Sigmoid colon (tissue), 7 donors: ENCODE results near the gene GNAT1. TPM values are rescaled to one million over a fixed set of nuclear protein-coding genes. Genes with fewer than 3 reads are reported as not detected.

ENCODE experiments used
- DNase-seq: peaks from one replicate; pipeline ENCODE4 v3.0.0-alpha.2; 2019
- H3K27ac ChIP-seq, 4 donors: fragments of 200-600 bp; sonication (generic); one replicate each; pipeline ENCODE4 v1.5.1; 2016 to 2019; ENCODE audit warnings: mild to moderate bottlenecking in 1 of 4
- H3K27me3 ChIP-seq, 3 donors: fragments of 200-600 bp; sonication (generic); one replicate each; pipeline ENCODE4 v1.5.1; 2019; ENCODE audit warnings: mild to moderate bottlenecking in 1 of 3
- H3K36me3 ChIP-seq, 4 donors: fragments of 200-600 bp; sonication (generic); one replicate each; pipeline ENCODE4 v1.5.1; 2016 to 2019
- H3K4me1 ChIP-seq, 4 donors: fragments of 200-600 bp; sonication (generic); one replicate each; pipeline ENCODE4 v1.5.1; 2017 to 2019
- H3K4me3 ChIP-seq, 4 donors: fragments of 200-600 bp; sonication (generic); one replicate each; pipeline ENCODE4 v1.5.1; 2017 to 2019; ENCODE audit warnings: mild to moderate bottlenecking in 2 of 4, moderate library complexity in 1 of 4
- H3K9me3 ChIP-seq, 4 donors: fragments of 200-600 bp in 3 of 4; sonication (generic) in 3 of 4; one replicate each; pipeline versions ENCODE4 v1.5.1 to v1.6.1; 2013 to 2019
- CTCF ChIP-seq, 4 experiments: fragments of 450-650 bp in 3 of 4; fragments of 200-600 bp in 1 of 4; IDR thresholded peaks; one replicate each; pipeline ENCODE4 v1.5.1; 2016 to 2019; ENCODE audit warnings: antibody characterized with exemption in 4 of 4, mild to moderate bottlenecking in 3 of 4, moderate library complexity in 2 of 4
- EP300 ChIP-seq, 4 donors: sonication (generic); formaldehyde crosslinking; IDR thresholded peaks; one replicate each; pipeline ENCODE4 v1.6.1; 2017; ENCODE audit warnings: antibody characterized with exemption in 4 of 4
- POLR2A ChIP-seq, 2 donors: fragments of 450-650 bp; IDR thresholded peaks; one replicate each; pipeline ENCODE4 v1.6.1; 2016; ENCODE audit warnings: antibody characterized with exemption in 2 of 2, mild to moderate bottlenecking in 2 of 2, moderate library complexity in 2 of 2
- POLR2AphosphoS5 ChIP-seq, 4 donors: sonication (generic); formaldehyde crosslinking; IDR thresholded peaks; one replicate each; pipeline ENCODE4 v1.6.1; 2017; ENCODE audit warnings: antibody characterized with exemption in 4 of 4
- WGBS, 2 donors: extraction: QIAGEN DNeasy Blood & Tissue Kit; methylation state at CpG; one replicate each; pipeline ENCODE4 v1.1.7; 2013; 5-methylcytosine and 5-hydroxymethylcytosine counted together
- intact Hi-C: fragments of 100-400 bp; cut with DNase I; formaldehyde crosslinking; loops from one replicate; pipeline ENCODE4 v1.15.1; 2023
- polyA plus RNA-seq, 3 donors: library from polyadenylated mRNA; stranded (reverse); fragments of 200-250 nt; gene quantifications; one replicate each; pipeline ENCODE4 v1.2.3, GENCODE V29; 2013
- total RNA-seq, 4 donors: library from RNA; depleted of rRNA; stranded (reverse); fragments of >200 nt; gene quantifications; one replicate each; pipeline ENCODE4 v1.1.0, GENCODE V29; 2016
- donor health status: healthy with polysubstance abuse.
- donor health status: Bipolar disorder and iron deficiency.
- donor health status: healthy.

GNAT1 gene
- total and polyA plus RNA-seq, 7 donors: 0.06 TPM; not detected in 6

- WGBS, 2 donors: 89 to 92% methylated on average over 17 of the region's 17 CpGs
- intact Hi-C loops: no loop called here
- peaks cover 0 to 2% (median 0%) of the 10 kb centered on the region in 3 donors for H3K27me3 ChIP-seq
- no peak for DNase-seq
- TF ChIP-seq POLR2AphosphoS5 (IDR thresholded peaks at IDR 0.05) (no peak), CTCF (IDR thresholded peaks at IDR 0.05) (no peak), POLR2A (IDR thresholded peaks at IDR 0.05) (no peak), EP300 (IDR thresholded peaks at IDR 0.05) (no peak)
- no peaks in the 10 kb centered on the region for H3K9me3 ChIP-seq
- H3K4me1 ChIP-seq: no peaks in the 10 kb centered on the region
- no peaks in the 10 kb centered on the region for H3K36me3 ChIP-seq
- H3K27ac ChIP-seq: no peak overlapping the region
- no peak overlapping the region for H3K4me3 ChIP-seq
These were observed 27.0 kb downstream of the GNAT1 start for GRCh38 chr3:50218448-50218847.

GRCh38 chr3:50219285-50219684, 27.9 kb downstream of the GNAT1 start:
- intact Hi-C loops: no loop called here
- no peak overlapping the region for H3K27ac ChIP-seq
- no peaks in the 10 kb centered on the region for H3K4me1 ChIP-seq
- TF ChIP-seq CTCF (IDR thresholded peaks at IDR 0.05) (no peak), POLR2AphosphoS5 (IDR thresholded peaks at IDR 0.05) (no peak), POLR2A (IDR thresholded peaks at IDR 0.05) (no peak), EP300 (IDR thresholded peaks at IDR 0.05) (no peak)
- no peak overlapping the region for H3K4me3 ChIP-seq
- H3K9me3 ChIP-seq: no peaks in the 10 kb centered on the region
- 95 to 96% methylated on average over 5 of the region's 5 CpGs for WGBS, 2 donors
- no peak for DNase-seq
- no peaks in the 10 kb centered on the region for H3K36me3 ChIP-seq
- H3K27me3 ChIP-seq: peaks cover 0 to 2% (median 0%) of the 10 kb centered on the region in 3 donors

- TF ChIP-seq POLR2A (IDR thresholded peaks at IDR 0.05) (no peak), EP300 (IDR thresholded peaks at IDR 0.05) (no peak), CTCF (IDR thresholded peaks at IDR 0.05) (no peak), POLR2AphosphoS5 (IDR thresholded peaks at IDR 0.05) (no peak)
- H3K27ac ChIP-seq: no peak overlapping the region
- H3K27me3 ChIP-seq: peaks cover 0 to 2% (median 0%) of the 10 kb centered on the region in 3 donors
- H3K36me3 ChIP-seq: no peaks in the 10 kb centered on the region
- no peaks in the 10 kb centered on the region for H3K4me1 ChIP-seq
- intact Hi-C loops: no loop called here
- no peak for DNase-seq
- no peak overlapping the region for H3K4me3 ChIP-seq
- no peaks in the 10 kb centered on the region for H3K9me3 ChIP-seq
- WGBS, 2 donors: 82 to 84% methylated on average over 6 of the region's 6 CpGs
These were observed 28.7 kb downstream of the GNAT1 start for GRCh38 chr3:50220109-50220508.

- H3K4me1 ChIP-seq: peaks cover 0 to 6% (median 2%) of the 10 kb centered on the region in 4 donors
- no peak for DNase-seq
- no peaks in the 10 kb centered on the region for H3K9me3 ChIP-seq
- H3K36me3 ChIP-seq: no peaks in the 10 kb centered on the region
- 58 to 76% methylated on average over 4 of the region's 4 CpGs for WGBS, 2 donors
- intact Hi-C loops: no loop called here
- H3K27ac ChIP-seq: no peak overlapping the region
- H3K27me3 ChIP-seq: peaks cover 0 to 2% (median 0%) of the 10 kb centered on the region in 3 donors
- no peak overlapping the region for H3K4me3 ChIP-seq
- TF ChIP-seq POLR2A (IDR thresholded peaks at IDR 0.05) (no peak), POLR2AphosphoS5 (IDR thresholded peaks at IDR 0.05) (no peak), EP300 (IDR thresholded peaks at IDR 0.05) (no peak), CTCF (IDR thresholded peaks at IDR 0.05) (no peak)
These were observed 29.6 kb downstream of the GNAT1 start for GRCh38 chr3:50221051-50221410.
